ENCODE results near the gene GNG2. TPM values are rescaled to one million over a fixed set of nuclear protein-coding genes. Genes with fewer than 3 reads are reported as not detected.

The GNG2 gene
- total and polyA plus RNA-seq, 4 donors = 5.3 to 31.9 (median 12.5) TPM

DNA sequence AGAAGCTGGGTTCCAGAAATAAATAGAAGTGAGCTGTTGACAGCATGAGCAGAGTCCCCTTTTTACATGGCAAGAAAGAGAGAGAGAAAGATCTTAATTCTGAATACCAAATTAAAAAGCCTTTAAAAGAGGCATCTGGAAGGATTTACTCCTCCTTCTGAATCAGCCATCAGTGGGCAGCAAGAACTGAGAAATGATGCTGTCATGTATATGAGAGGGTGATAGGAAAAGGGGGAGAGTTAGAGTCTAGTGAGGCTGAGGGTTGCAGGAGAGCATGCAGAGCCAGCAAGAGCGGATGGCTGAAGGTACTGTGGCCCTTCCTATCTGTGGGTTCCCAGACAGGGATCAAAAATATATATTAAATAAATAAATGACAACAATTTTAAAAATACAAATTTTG lies 34.5 kb upstream of the GNG2 start:
- Histone ChIP-seq H3K27ac (ENCODE audit: low read depth in 1 of 2, low read length in 2 of 2) (no peak overlapping the region), H3K36me3 (ENCODE audit: control insufficient read depth in 1 of 2, insufficient read depth in 2 of 2, low read length in 1 of 2) (no peaks in the 10 kb centered on the region), H3K4me1 (ENCODE audit: control insufficient read depth in 1 of 2, insufficient read depth in 2 of 2, low read length in 2 of 2) (no peaks in the 10 kb centered on the region), H3K27me3 (ENCODE audit: control insufficient read depth in 1 of 2, insufficient read depth in 2 of 2, low read length in 1 of 2) (peaks cover 0 to 2% of the 10 kb centered on the region in 2 donors), H3K9me3 (ENCODE audit: control insufficient read depth, low read length) (no peaks in the 10 kb centered on the region), H3K4me3 (ENCODE audit: low read length in 2 of 2) (no peak overlapping the region)
- ATAC-seq (ENCODE audit: low FRiP score) (no peak), DNase-seq (no peak)
- intact Hi-C loops (cut with DNase I) = no loop called here
- WGBS, 2 donors = 96 to 100% methylated on average over 1 of the region's 1 CpG

DNA sequence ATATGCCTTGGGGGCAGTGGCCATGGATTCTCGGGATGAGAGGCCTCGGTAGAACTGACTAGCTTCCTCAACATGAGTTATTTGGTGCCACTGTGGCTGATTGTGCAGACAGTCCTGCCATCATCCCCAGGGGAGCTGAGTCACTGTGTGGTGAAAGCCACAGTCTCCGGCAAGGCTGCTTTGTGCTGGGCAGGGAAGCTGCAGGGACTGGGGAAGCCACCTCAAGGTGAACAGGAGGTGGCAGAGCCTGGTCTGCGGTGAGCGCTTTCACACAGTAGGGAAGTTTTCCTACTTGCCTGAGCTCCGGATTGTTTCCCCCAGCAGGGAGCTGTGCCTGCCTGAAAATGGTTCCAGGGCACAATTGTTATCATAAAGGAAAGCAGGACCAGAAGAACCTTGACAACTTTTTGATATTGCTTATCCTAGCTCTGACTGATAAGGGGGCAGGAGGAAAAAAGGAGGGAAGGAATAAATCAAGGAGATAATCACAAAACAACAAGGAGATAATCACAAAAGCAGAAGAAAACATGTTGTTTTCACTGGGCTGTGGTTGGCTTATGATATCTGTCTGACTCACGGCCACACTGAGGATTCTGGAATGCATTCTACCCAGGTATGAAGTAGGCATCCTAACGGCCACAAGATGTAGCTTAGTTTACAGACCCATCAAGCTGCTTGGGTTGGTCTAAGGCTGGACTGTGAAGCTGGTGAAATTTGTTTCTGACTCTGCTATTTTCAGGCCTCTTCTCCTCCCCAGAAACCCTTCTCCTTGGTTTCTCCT lies 32.2 kb upstream of the GNG2 start:
- ATAC-seq (ENCODE audit: low FRiP score) (peak; percentile 62), DNase-seq (peak in 1 of 2 donors; percentile 72)
- Histone ChIP-seq H3K4me3 (ENCODE audit: low read length in 2 of 2) (no peak overlapping the region), H3K4me1 (ENCODE audit: control insufficient read depth in 1 of 2, insufficient read depth in 2 of 2, low read length in 2 of 2) (no peaks in the 10 kb centered on the region), H3K36me3 (ENCODE audit: control insufficient read depth in 1 of 2, insufficient read depth in 2 of 2, low read length in 1 of 2) (no peaks in the 10 kb centered on the region), H3K9me3 (ENCODE audit: control insufficient read depth, low read length) (peaks cover 3% of the 10 kb centered on the region), H3K27me3 (ENCODE audit: control insufficient read depth in 1 of 2, insufficient read depth in 2 of 2, low read length in 1 of 2) (peaks cover 0 to 2% of the 10 kb centered on the region in 2 donors), H3K27ac (ENCODE audit: low read depth in 1 of 2, low read length in 2 of 2) (no peak overlapping the region)
- WGBS, 2 donors = 53 to 63% methylated on average over 8 of the region's 8 CpGs
- intact Hi-C loops (cut with DNase I) = no loop called here

DNA sequence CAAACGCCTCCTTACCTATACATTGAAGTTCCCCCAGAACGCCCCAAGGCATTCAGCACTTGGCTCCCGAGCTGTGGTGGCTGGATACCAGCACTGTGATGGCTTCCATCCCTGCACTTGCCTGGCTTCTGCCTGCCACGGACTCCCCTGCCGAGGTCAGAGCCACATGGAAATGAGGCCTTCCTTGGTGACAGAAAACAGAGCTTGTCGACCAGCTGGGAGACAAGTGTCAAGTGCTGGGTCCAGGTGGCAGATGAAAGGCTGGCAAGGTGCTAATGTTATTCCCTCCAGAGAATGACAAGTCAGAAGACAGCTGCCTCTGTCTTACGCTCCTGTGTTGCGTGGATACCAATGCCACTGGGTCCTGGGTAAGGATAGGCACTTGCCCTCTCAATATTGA lies 26.2 kb upstream of the GNG2 start:
- Histone ChIP-seq H3K27ac (ENCODE audit: low read depth in 1 of 2, low read length in 2 of 2) (no peak overlapping the region), H3K4me3 (ENCODE audit: low read length in 2 of 2) (no peak overlapping the region), H3K9me3 (ENCODE audit: control insufficient read depth, low read length) (peaks cover 3% of the 10 kb centered on the region), H3K4me1 (ENCODE audit: control insufficient read depth in 1 of 2, insufficient read depth in 2 of 2, low read length in 2 of 2) (no peaks in the 10 kb centered on the region), H3K36me3 (ENCODE audit: control insufficient read depth in 1 of 2, insufficient read depth in 2 of 2, low read length in 1 of 2) (no peaks in the 10 kb centered on the region), H3K27me3 (ENCODE audit: control insufficient read depth in 1 of 2, insufficient read depth in 2 of 2, low read length in 1 of 2) (no peaks in the 10 kb centered on the region)
- DNase-seq (no peak), ATAC-seq (ENCODE audit: low FRiP score) (no peak)
- intact Hi-C loops (cut with DNase I) = no loop called here
- 85% methylated on average over 8 of the region's 8 CpGs for WGBS, 2 donors

DNA sequence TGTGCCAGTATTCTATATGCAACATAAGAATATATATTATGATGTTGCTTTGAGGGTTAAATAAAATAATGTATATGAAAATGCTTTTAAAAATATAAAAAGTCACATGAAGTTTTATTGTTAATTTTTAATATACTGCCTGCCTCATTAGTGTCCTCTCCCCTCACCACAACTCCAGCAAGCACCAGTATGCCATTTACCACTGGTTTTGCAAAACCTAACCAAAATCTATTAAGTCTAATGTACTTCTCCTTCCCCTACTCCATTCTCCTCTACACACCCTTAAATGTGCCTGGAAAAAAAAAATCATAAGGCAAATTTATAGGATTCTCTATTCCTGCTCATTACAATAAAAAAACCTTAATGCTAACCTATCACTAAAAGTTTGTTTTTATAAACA lies 24.0 kb upstream of the GNG2 start:
- Histone ChIP-seq H3K4me3 (ENCODE audit: low read length in 2 of 2) (no peak overlapping the region), H3K4me1 (ENCODE audit: control insufficient read depth in 1 of 2, insufficient read depth in 2 of 2, low read length in 2 of 2) (no peaks in the 10 kb centered on the region), H3K9me3 (ENCODE audit: control insufficient read depth, low read length) (peaks cover 3% of the 10 kb centered on the region), H3K27ac (ENCODE audit: low read depth in 1 of 2, low read length in 2 of 2) (no peak overlapping the region), H3K36me3 (ENCODE audit: control insufficient read depth in 1 of 2, insufficient read depth in 2 of 2, low read length in 1 of 2) (no peaks in the 10 kb centered on the region), H3K27me3 (ENCODE audit: control insufficient read depth in 1 of 2, insufficient read depth in 2 of 2, low read length in 1 of 2) (no peaks in the 10 kb centered on the region)
- intact Hi-C loops (cut with DNase I) = no loop called here
- ATAC-seq (ENCODE audit: low FRiP score) (no peak), DNase-seq (no peak)

DNA sequence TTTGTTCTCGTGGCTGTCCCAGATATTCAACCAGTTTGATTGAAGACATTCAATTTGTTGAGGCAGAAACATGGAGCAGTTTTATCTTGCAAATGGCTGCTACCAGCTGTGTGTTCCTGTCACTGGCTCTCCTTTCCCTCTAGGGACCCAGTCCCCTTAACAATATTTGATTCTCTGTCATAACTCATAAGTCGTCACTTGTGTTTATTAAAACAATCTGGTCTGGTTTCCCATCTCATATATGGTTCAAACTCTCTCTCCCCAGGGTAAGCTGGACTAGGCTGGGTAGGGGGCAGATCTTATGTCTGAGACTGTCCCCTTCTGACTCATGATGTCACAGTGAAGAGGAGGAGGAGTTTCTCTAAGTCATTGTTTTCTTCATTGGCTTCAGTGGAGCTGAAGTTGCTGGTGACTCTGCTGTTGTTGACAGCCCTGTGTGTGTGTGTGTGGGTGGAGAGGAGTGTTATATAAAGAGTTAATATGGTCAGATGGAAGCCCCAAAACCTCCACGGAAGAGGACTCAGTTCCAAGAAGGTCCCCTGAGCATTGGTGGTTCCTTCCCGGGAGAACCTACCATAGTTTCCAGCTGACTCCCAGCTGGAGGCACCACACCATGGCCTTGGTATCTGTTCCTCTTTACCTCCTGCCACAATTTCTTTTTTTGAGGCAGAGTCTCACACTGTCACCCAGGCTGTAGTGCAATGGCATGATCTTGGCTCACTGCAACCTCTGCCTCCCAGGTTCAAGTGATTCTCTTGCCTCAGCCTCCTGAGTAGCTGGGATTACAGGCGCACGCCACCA lies 16.1 kb upstream of the GNG2 start:
- Histone ChIP-seq H3K9me3 (ENCODE audit: control insufficient read depth, low read length) (no peaks in the 10 kb centered on the region), H3K27ac (ENCODE audit: low read depth in 1 of 2, low read length in 2 of 2) (no peak overlapping the region), H3K36me3 (ENCODE audit: control insufficient read depth in 1 of 2, insufficient read depth in 2 of 2, low read length in 1 of 2) (no peaks in the 10 kb centered on the region), H3K4me3 (ENCODE audit: low read length in 2 of 2) (no peak overlapping the region), H3K4me1 (ENCODE audit: control insufficient read depth in 1 of 2, insufficient read depth in 2 of 2, low read length in 2 of 2) (no peaks in the 10 kb centered on the region), H3K27me3 (ENCODE audit: control insufficient read depth in 1 of 2, insufficient read depth in 2 of 2, low read length in 1 of 2) (no peaks in the 10 kb centered on the region)
- 73 to 80% methylated on average over 6 of the region's 6 CpGs for WGBS, 2 donors
- no peak for DNase-seq
- intact Hi-C loops (cut with DNase I) = no loop called here
- ATAC-seq (ENCODE audit: low FRiP score) = no peak

DNA sequence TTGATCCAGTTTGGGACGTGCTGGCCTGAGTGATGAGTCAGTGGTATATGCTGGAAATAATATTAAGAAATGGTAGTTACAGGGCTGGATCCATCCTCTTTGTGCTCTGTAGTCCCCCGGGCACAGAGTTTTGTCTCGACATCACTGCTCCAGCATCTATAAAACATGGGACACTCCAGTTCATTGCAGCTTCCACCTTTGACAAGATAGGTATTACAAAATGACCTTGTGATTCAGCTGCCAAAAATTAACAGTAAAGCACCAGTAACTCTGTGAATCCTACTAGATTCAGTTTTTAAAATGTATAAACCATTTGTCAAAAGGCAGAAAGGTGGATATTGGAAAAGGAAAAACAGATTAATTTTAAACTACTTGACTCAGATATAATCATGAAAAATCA lies 14.6 kb upstream of the GNG2 start:
- Histone ChIP-seq H3K9me3 (ENCODE audit: control insufficient read depth, low read length) (no peaks in the 10 kb centered on the region), H3K4me3 (ENCODE audit: low read length in 2 of 2) (no peak overlapping the region), H3K4me1 (ENCODE audit: control insufficient read depth in 1 of 2, insufficient read depth in 2 of 2, low read length in 2 of 2) (no peaks in the 10 kb centered on the region), H3K27ac (ENCODE audit: low read depth in 1 of 2, low read length in 2 of 2) (no peak overlapping the region), H3K36me3 (ENCODE audit: control insufficient read depth in 1 of 2, insufficient read depth in 2 of 2, low read length in 1 of 2) (no peaks in the 10 kb centered on the region), H3K27me3 (ENCODE audit: control insufficient read depth in 1 of 2, insufficient read depth in 2 of 2, low read length in 1 of 2) (no peaks in the 10 kb centered on the region)
- ATAC-seq (ENCODE audit: low FRiP score) = no peak
- DNase-seq = no peak
- intact Hi-C loops (cut with DNase I) = no loop called here
- 93 to 97% methylated on average over 3 of the region's 3 CpGs for WGBS, 2 donors

DNA sequence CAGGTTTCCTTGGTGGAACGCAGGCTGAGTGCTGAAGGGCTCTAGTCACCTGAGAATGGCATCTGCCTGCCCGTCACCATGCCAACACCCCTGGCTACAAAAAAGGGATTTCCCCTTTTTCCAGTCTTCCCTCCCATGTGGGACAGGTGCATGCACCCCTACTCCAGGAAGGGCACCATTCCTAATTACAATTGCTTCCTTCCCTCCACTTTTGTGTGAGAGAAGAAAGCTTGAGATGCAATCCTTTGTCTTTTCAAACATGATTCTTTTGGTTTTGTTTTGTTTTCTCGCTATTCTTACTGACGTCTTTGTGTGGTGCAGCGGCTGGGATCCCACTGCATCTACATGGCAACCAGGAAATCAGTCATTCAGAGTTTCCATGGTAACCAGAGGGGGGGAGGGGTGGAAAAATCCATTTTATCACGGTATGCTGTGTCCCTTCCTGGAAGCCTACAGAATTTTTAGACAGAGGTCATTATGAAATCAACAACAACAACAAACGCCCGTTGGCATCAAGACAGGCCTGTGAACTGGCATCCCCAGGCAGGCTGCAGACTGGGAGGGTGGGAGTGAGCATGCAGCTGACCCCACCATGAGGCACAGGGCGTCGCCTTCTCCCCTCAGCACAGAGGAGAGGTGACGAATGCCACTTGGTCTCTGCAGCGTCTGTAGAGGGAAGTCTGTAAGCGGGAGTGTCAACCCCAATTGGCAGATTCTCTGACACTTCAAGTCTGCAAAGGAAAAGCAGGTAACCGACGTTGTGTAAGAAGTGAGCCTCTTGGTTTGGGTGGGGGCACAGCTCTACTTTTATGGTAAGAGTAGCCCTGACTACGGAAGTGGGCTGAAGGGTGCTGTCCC lies 13.6 kb upstream of the GNG2 start:
- DNase-seq = peak in 1 of 2 donors; percentile 68
- H3K36me3 ChIP-seq (ENCODE audit: control insufficient read depth in 1 of 2, insufficient read depth in 2 of 2, low read length in 1 of 2) = no peaks in the 10 kb centered on the region
- no peak overlapping the region for H3K27ac ChIP-seq (ENCODE audit: low read depth in 1 of 2, low read length in 2 of 2)
- ATAC-seq (ENCODE audit: low FRiP score) = peak; percentile 62
- no peak overlapping the region for H3K4me3 ChIP-seq (ENCODE audit: low read length in 2 of 2)
- no peaks in the 10 kb centered on the region for H3K27me3 ChIP-seq (ENCODE audit: control insufficient read depth in 1 of 2, insufficient read depth in 2 of 2, low read length in 1 of 2)
- WGBS, 2 donors = 51 to 59% methylated on average over 16 of the region's 16 CpGs
- intact Hi-C loops (cut with DNase I) = no loop called here
- H3K9me3 ChIP-seq (ENCODE audit: control insufficient read depth, low read length) = no peaks in the 10 kb centered on the region
- H3K4me1 ChIP-seq (ENCODE audit: control insufficient read depth in 1 of 2, insufficient read depth in 2 of 2, low read length in 2 of 2) = no peaks in the 10 kb centered on the region

DNA sequence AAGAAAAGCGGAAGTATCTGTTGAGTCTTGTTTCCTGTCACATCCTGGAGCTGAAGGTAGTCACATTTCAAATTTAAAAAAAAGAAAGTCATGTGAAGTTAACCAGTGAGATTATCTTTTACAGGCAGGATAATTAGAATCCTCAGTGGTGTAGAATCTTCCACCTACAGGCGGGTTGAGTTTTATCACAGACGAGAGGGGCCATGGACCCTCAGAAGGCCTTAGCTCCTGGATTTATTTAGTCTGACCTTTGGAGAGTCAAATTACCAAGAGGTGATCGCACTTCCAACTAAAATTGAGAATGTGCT lies 13.0 kb upstream of the GNG2 start:
- no peak overlapping the region for H3K27ac ChIP-seq (ENCODE audit: low read depth in 1 of 2, low read length in 2 of 2)

More for the DNA sequence above, 13.0 kb upstream of the GNG2 start:
- no peak for DNase-seq
- intact Hi-C loops (cut with DNase I) = no loop called here
- Histone ChIP-seq H3K9me3 (ENCODE audit: control insufficient read depth, low read length) (no peaks in the 10 kb centered on the region), H3K4me1 (ENCODE audit: control insufficient read depth in 1 of 2, insufficient read depth in 2 of 2, low read length in 2 of 2) (no peaks in the 10 kb centered on the region), H3K36me3 (ENCODE audit: control insufficient read depth in 1 of 2, insufficient read depth in 2 of 2, low read length in 1 of 2) (no peaks in the 10 kb centered on the region), H3K4me3 (ENCODE audit: low read length in 2 of 2) (no peak overlapping the region), H3K27me3 (ENCODE audit: control insufficient read depth in 1 of 2, insufficient read depth in 2 of 2, low read length in 1 of 2) (no peaks in the 10 kb centered on the region)
- WGBS, 2 donors = 86 to 90% methylated on average over 4 of the region's 4 CpGs
- no peak for ATAC-seq (ENCODE audit: low FRiP score)
